Fibroblast of peridontal ligament (primary cell): ENCODE measurements around the gene WNK2.
"Not testable (repeated sequence)": the region's sequence is repeated elsewhere in the genome, so short reads cannot be mapped to it uniquely, and the experiment has no call there.

ENCODE experiments used
- DNase-seq: peaks from one replicate; pipeline ENCODE4 v3.0.0-alpha.2; 2010; ENCODE audit errors: extremely low read depth

Gene WNK2

GRCh38 chr9:93306579-93307091 lies 122.7 kb downstream of the WNK2 start:
- no peak for DNase-seq

- no peak for DNase-seq
Measured at GRCh38 chr9:93307468-93308157, 123.7 kb downstream of the WNK2 start.

GRCh38 chr9:93308158-93308602 lies 124.2 kb downstream of the WNK2 start:
- DNase-seq: no peak

GRCh38 chr9:93308676-93309075 lies 124.7 kb downstream of the WNK2 start:
- no peak for DNase-seq

GRCh38 chr9:93309889-93310425 lies 126.0 kb downstream of the WNK2 start:
- DNase-seq: no peak

GRCh38 chr9:93315118-93315517 lies 131.2 kb downstream of the WNK2 start:
- DNase-seq: no peak

DNA sequence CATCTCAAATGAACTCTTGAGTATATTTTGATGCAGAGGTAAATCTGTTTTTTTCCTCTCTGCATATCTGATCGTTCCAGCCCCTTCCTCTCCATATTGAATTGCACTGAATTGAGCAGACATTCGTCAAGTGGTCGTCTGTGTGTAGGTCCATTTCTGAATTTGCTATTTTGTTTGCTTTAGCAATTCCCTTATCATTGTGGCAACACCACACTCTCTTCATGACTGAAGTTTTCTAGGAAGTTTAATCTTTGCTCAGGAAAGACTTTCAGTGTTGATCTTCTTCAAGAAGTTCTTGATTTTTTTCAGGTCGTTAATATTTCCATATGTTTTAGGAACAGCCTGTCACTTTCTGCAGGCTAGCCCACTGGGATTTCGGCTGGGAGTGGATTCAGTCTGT lies 132.0 kb downstream of the WNK2 start:
- no peak for DNase-seq

GRCh38 chr9:93316726-93317494 lies 133.0 kb downstream of the WNK2 start:
- no peak for DNase-seq

- no peak for DNase-seq
Measured at GRCh38 chr9:93317495-93318094, 133.7 kb downstream of the WNK2 start.

DNA sequence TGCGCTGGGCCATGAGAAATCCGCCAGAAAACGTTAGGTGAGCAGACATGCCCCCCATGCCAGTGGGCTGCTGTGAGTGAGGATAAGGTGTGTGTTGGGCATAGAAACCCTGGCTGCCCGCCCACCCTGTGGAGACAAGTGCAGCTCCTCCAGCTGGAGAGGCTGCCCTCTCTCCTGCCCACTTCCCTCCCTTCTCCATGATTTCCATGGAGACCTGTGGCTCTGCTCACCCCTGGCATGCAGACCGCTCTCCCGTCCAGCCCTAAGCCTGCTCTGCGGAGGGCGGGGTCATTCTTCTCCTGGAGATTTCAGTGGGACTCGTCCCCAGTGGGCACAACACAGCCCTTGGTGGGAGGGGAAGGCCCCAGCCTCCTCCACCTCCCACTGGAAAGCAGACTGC lies 134.5 kb downstream of the WNK2 start:
- no peak for DNase-seq

DNA sequence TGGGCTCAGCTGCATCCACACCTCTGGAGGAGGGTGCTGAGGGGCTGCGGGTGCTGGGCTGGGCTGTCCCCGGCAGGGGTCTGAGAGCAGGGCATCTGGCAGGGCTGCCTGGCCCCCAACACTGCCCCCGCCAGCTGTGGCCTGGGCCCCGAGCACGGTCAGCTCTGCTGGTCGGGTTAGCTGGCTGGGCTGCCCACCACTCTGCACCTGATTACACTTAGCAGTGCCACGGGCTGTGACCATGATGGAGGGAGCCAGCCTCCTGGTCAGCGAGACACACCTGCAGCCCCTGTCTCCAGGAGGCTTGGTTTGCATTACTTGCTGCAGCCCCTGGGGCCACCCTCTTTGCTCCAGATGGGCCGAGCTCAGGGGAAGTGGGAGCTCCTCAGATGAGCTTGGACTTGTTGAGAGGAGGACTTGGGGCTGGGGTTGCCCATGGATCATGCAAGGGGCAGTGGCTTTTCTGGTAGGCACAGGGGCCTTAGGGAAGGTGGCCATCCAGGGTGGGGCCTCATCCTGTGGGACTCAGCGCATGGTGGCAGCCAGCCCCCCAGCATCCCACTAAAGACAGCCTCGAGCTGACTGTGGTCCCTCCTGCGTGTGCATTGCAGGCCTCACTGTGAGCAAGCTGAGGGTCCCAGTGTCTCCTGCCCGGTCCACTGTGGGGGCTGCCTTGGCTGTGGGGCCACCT lies 135.5 kb downstream of the WNK2 start:
- no peak for DNase-seq

GRCh38 chr9:93319992-93320500 lies 136.1 kb downstream of the WNK2 start:
- no peak for DNase-seq

GRCh38 chr9:93320591-93321219 lies 136.8 kb downstream of the WNK2 start:
- DNase-seq: no peak

GRCh38 chr9:93321220-93321610 lies 137.3 kb downstream of the WNK2 start:
- no peak for DNase-seq

DNA sequence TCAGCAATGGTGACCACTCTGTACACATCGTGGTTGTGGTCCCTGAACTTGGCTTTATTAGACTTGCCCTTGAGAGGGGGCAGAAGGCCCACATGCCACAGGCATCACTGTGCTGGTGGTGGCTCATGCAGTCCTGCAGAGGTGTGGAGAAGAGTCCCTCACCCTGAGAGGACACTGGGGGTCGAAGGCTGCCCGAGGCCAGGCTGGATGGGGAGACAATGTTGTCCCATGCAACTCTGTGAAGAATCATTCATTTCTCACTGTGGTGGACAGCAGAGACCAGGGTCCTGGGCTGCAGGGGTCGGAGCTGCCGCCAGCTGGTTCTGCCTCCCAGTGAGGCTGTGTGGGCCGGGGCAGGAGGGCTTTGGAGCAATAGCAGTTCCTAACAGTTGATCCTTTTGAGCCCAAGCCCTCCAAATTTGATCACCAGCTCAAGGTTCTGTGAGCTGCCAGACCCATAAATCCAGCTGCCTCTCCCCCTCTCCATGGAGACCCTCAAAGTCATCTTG lies 139.6 kb downstream of the WNK2 start:
- not testable (repeated sequence) for DNase-seq

GRCh38 chr9:93324191-93324834 lies 140.4 kb downstream of the WNK2 start:
- no peak for DNase-seq

- DNase-seq: no peak
Measured at GRCh38 chr9:93325307-93326035, 141.5 kb downstream of the WNK2 start.

- DNase-seq: no peak
Measured at GRCh38 chr9:93326056-93326455, 142.1 kb downstream of the WNK2 start.

- no peak for DNase-seq
Measured at GRCh38 chr9:93326654-93327053, 142.7 kb downstream of the WNK2 start.
